ENCODE results near the gene PCDH15. TPM values are rescaled to one million over a fixed set of nuclear protein-coding genes. Genes with fewer than 3 reads are reported as not detected.

The PCDH15 gene
- total and polyA plus RNA-seq, 9 of the 15 experiments (the other 6 are each of a cell fraction or from before 2014, with no cell fraction given) = not detected

DNA sequence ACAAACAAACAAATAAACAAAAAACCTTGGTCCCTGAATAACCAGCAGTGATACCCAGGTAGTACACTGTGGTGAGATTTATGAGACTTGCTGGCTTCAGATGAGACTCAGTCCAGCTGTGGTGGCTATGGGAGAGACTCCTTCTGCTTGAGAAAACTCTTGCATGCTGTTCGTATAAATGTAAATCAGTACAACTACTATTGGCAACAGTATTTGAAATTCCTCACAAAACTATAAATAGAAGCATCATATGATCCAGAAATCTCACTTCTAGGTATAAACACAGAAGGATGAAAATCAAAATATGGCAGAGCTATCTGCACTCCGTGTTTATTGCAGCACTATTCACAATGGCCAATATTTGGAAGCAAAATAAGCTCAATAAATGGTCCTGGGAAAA is 692.1 kb downstream of the PCDH15 start:
- in situ Hi-C loops (cut with MboI) (no loop called here), intact Hi-C loops (cut with micrococcal nuclease) (no loop called here)
- BruUV-seq (replicated peaks) = no TSS peak
- CTCF ChIA-PET (ENCODE audit: low intra/inter-chr PET ratio) = no interaction called here
- H3K9me3 ChIP-seq (replicated peaks; ENCODE audit: control insufficient read depth, insufficient read depth, low read depth, low read length) = no peaks in the 10 kb centered on the region
- no peaks in the 10 kb centered on the region for H3K79me2 ChIP-seq (ENCODE audit: control insufficient read depth, insufficient read depth, low read length)
- H3K27me3 ChIP-seq (ENCODE audit: control insufficient read depth in 2 of 2, insufficient read depth in 2 of 2, low read length in 2 of 2) = no peaks in the 10 kb centered on the region
- 0% methylated on average over 2 of the region's 2 CpGs for WGBS (ENCODE audit: insufficient coverage, low coverage, missing lambda C conversion rate)
- no peaks in the 10 kb centered on the region for H4K20me1 ChIP-seq (replicated peaks; ENCODE audit: control insufficient read depth, insufficient read depth, low read length)
- H3K4me3 ChIP-seq = no peak overlapping the region
- FAIRE-seq (no peak), DNase-seq (ENCODE audit: extremely low read depth in 1 of 4, low spot score in 3 of 4) (no peak), ATAC-seq (no peak)
- TF ChIP-seq, protein P1, sequence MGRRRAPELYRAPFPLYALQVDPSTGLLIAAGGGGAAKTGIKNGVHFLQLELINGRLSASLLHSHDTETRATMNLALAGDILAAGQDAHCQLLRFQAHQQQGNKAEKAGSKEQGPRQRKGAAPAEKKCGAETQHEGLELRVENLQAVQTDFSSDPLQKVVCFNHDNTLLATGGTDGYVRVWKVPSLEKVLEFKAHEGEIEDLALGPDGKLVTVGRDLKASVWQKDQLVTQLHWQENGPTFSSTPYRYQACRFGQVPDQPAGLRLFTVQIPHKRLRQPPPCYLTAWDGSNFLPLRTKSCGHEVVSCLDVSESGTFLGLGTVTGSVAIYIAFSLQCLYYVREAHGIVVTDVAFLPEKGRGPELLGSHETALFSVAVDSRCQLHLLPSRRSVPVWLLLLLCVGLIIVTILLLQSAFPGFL (CRISPR knock-in tag; IDR thresholded peaks at IDR 0.05) = no peak
- TF ChIP-seq POU5F1 (IDR thresholded peaks at IDR 0.05; ENCODE audit: borderline replicate concordance, low read depth, low read length, partially characterized antibody) (no peak), ZNF551 (CRISPR knock-in tag; IDR thresholded peaks at IDR 0.05) (no peak), SNRNP70 (optimal IDR thresholded peaks at IDR 0.05; ENCODE audit: low read depth, low read length) (no peak), SMARCA4 (IDR thresholded peaks at IDR 0.05) (no peak), MIER1 (IDR thresholded peaks at IDR 0.05; ENCODE audit: low read depth) (no peak), TARDBP (IDR thresholded peaks at IDR 0.05) (no peak), ZZZ3 (IDR thresholded peaks at IDR 0.05) (no peak), CCNT2 (IDR thresholded peaks at IDR 0.05; ENCODE audit: borderline replicate concordance, extremely low read depth, insufficient read length, low read depth, low read length) (no peak), HDAC1 (IDR thresholded peaks at IDR 0.05) (no peak), TRIM24 (IDR thresholded peaks at IDR 0.05) (no peak), ZNF24 (IDR thresholded peaks at IDR 0.05) (no peak)
- TF ChIP-seq, protein P2, sequence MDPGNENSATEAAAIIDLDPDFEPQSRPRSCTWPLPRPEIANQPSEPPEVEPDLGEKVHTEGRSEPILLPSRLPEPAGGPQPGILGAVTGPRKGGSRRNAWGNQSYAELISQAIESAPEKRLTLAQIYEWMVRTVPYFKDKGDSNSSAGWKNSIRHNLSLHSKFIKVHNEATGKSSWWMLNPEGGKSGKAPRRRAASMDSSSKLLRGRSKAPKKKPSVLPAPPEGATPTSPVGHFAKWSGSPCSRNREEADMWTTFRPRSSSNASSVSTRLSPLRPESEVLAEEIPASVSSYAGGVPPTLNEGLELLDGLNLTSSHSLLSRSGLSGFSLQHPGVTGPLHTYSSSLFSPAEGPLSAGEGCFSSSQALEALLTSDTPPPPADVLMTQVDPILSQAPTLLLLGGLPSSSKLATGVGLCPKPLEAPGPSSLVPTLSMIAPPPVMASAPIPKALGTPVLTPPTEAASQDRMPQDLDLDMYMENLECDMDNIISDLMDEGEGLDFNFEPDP (CRISPR knock-in tag; IDR thresholded peaks at IDR 0.05) = no peak
- no peak overlapping the region for H3K9ac ChIP-seq (ENCODE audit: insufficient read depth in 1 of 2, low read depth in 2 of 2, low read length in 2 of 2)
- H3K27ac ChIP-seq (ENCODE audit: extremely low read depth, low read depth, low read length) = no peak overlapping the region
- H3K4me2 ChIP-seq (ENCODE audit: insufficient read depth, low read length) = no peak overlapping the region
- no peak overlapping the region for H2AFZ ChIP-seq (ENCODE audit: low read depth, low read length)
- POLR2A ChIA-PET = no interaction called here
- no peaks in the 10 kb centered on the region for H3K4me1 ChIP-seq (replicated peaks in 1 of 2; ENCODE audit: control insufficient read depth in 2 of 2, insufficient read depth in 2 of 2, low read length in 2 of 2)
- H3K9me1 ChIP-seq (ENCODE audit: control insufficient read depth, insufficient read depth, low read length) = no peaks in the 10 kb centered on the region
- no peaks in the 10 kb centered on the region for H3K36me3 ChIP-seq (ENCODE audit: control insufficient read depth, insufficient read depth, low read length)

All from K562 (cell line).